ENCODE data around the gene BRD4. TPM values are rescaled to one million over a fixed set of nuclear protein-coding genes. Genes with fewer than 3 reads are reported as not detected.

The BRD4 gene
- polyA plus RNA-seq, 3 donors, result 3.7 to 19.2 (median 4.2) TPM

- no peak overlapping the region for H2AFZ ChIP-seq (ENCODE audit: insufficient read depth, low read depth, low read length, poor library complexity, severe bottlenecking)
- DNase-seq, result peak in 1 of 3 donors; percentile 38
- H3K27ac ChIP-seq (ENCODE audit: low read depth in 1 of 2, low read length in 2 of 2), result peak overlapping the region; percentile 9 to 55
- no peak overlapping the region for H3K4me3 ChIP-seq (replicated peaks in 1 of 3; ENCODE audit: low read depth in 2 of 3, low read length in 3 of 3)
- Mint-ChIP-seq H3K9me3 (no peaks in the 10 kb centered on the region), H3K36me3 (peaks cover 12 to 22% of the 10 kb centered on the region in 2 donors), H3K27me3 (ENCODE audit: low read depth in 3 of 3) (peaks cover 0 to 3% (median 0%) of the 10 kb centered on the region in 3 donors), H3K4me1 (peaks cover 88% of the 10 kb centered on the region), H3K27ac (peak overlapping the region; percentile 20 to 86 (median 72)), H3K4me3 (no peak overlapping the region)
- peaks cover 3 to 11% of the 10 kb centered on the region in 2 donors for H3K36me3 ChIP-seq (replicated peaks in 1 of 2; ENCODE audit: control insufficient read depth in 1 of 2, insufficient read depth in 2 of 2, low read length in 2 of 2)
- H3K9me3 ChIP-seq (replicated peaks in 1 of 2; ENCODE audit: control insufficient read depth in 1 of 2, insufficient read depth in 1 of 2, low read length in 2 of 2), result no peaks in the 10 kb centered on the region
- no peak overlapping the region for H3K9ac ChIP-seq (ENCODE audit: insufficient read depth, low read length, poor library complexity, severe bottlenecking)
- H3K79me2 ChIP-seq (ENCODE audit: insufficient read depth, low read length), result peaks cover 100% of the 10 kb centered on the region
- H3K4me2 ChIP-seq (replicated peaks; ENCODE audit: extremely low read depth, low read length, poor library complexity, severe bottlenecking), result peak overlapping the region; percentile 8
- TF ChIP-seq CTCF (IDR thresholded peaks at IDR 0.05), result no peak
- peaks cover 51 to 67% of the 10 kb centered on the region in 2 donors for H3K4me1 ChIP-seq (ENCODE audit: control insufficient read depth in 1 of 2, insufficient read depth in 2 of 2, low read length in 2 of 2)
- peaks cover 100% of the 10 kb centered on the region for H4K20me1 ChIP-seq (ENCODE audit: insufficient read depth, low read length)
- H3K27me3 ChIP-seq (ENCODE audit: control insufficient read depth in 2 of 2, insufficient read depth in 2 of 2, low read length in 2 of 2), result no peaks in the 10 kb centered on the region
- intact Hi-C loops (cut with micrococcal nuclease), result no loop called here
- WGBS (ENCODE audit: insufficient coverage), result 73% methylated on average over 9 of the region's 10 CpGs
These were observed 34.7 kb downstream of the BRD4 start for GRCh38 chr19:15297416-15298224.

- Histone ChIP-seq H3K4me3 (replicated peaks in 1 of 3; ENCODE audit: low read depth in 2 of 3, low read length in 3 of 3) (no peak overlapping the region), H3K9me3 (replicated peaks in 1 of 2; ENCODE audit: control insufficient read depth in 1 of 2, insufficient read depth in 1 of 2, low read length in 2 of 2) (no peaks in the 10 kb centered on the region), H3K27me3 (ENCODE audit: control insufficient read depth in 2 of 2, insufficient read depth in 2 of 2, low read length in 2 of 2) (no peaks in the 10 kb centered on the region), H3K36me3 (replicated peaks in 1 of 2; ENCODE audit: control insufficient read depth in 1 of 2, insufficient read depth in 2 of 2, low read length in 2 of 2) (peaks cover 3 to 11% of the 10 kb centered on the region in 2 donors), H3K27ac (ENCODE audit: low read depth in 1 of 2, low read length in 2 of 2) (peak overlapping the region; percentile 9 to 55), H3K4me1 (ENCODE audit: control insufficient read depth in 1 of 2, insufficient read depth in 2 of 2, low read length in 2 of 2) (peaks cover 48 to 63% of the 10 kb centered on the region in 2 donors), H3K4me2 (replicated peaks; ENCODE audit: extremely low read depth, low read length, poor library complexity, severe bottlenecking) (no peak overlapping the region), H4K20me1 (ENCODE audit: insufficient read depth, low read length) (peaks cover 100% of the 10 kb centered on the region), H2AFZ (ENCODE audit: insufficient read depth, low read depth, low read length, poor library complexity, severe bottlenecking) (no peak overlapping the region), H3K79me2 (ENCODE audit: insufficient read depth, low read length) (peaks cover 100% of the 10 kb centered on the region), H3K9ac (ENCODE audit: insufficient read depth, low read length, poor library complexity, severe bottlenecking) (no peak overlapping the region)
- DNase-seq, result no peak
- Mint-ChIP-seq H3K27me3 (ENCODE audit: low read depth in 3 of 3) (peaks cover 0 to 3% (median 0%) of the 10 kb centered on the region in 3 donors), H3K4me1 (peaks cover 88% of the 10 kb centered on the region), H3K27ac (peak overlapping the region in 6 of 7 donors; percentile 66 to 86 (median 78)), H3K36me3 (peaks cover 12 to 26% of the 10 kb centered on the region in 2 donors), H3K9me3 (no peaks in the 10 kb centered on the region), H3K4me3 (no peak overlapping the region)
- 56% methylated on average over 5 of the region's 7 CpGs for whole genome bisulfite sequencing (ENCODE audit: insufficient coverage)
- no peak for TF ChIP-seq CTCF (IDR thresholded peaks at IDR 0.05)
- intact Hi-C loops (cut with micrococcal nuclease), result no loop called here
These were observed 35.4 kb downstream of the BRD4 start for GRCh38 chr19:15296841-15297415.
